OCI-LY7 (cell line): ENCODE measurements around the gene SLC25A33.

ENCODE experiments used
- EZH2phosphoT487 ChIP-seq: fragments of 200-600 bp; sonication (generic); IDR thresholded peaks from 2 replicates; pipeline ENCODE4 v1.6.1; 2018; ENCODE audit warnings: low read depth, borderline replicate concordance, mild to moderate bottlenecking, mixed run types, antibody characterized with exemption, low read length, moderate library complexity, mixed read lengths
- TF ChIP-seq, protein P1 (sequence below): fragments of 200-600 bp; sonication (generic); conservative IDR thresholded peaks from 2 replicates; pipeline ENCODE4 v1.5.1; 2014; ENCODE audit warnings: mild to moderate bottlenecking, antibody characterized with exemption, low read length, moderate library complexity, mixed read lengths

DNA sequence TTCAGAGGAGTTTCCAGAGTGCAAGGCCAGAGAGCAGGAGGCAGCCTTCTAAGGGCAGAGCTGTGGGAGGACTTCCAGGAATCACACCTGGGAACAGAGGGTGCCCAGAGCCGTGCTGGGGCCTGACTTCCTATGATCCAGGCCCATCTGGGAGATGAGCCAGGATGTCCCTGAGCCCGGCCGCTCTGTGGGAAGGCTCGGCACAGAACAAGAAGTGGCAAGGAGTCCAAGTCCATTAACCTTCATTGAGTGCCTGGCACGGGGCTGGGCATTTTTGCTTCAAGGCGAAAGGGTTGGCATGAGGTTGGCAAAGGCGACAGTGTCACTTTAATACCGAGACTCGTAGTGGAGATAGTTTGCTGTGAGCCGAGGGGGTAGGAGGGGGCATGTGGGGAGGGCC, 67.7 kb downstream of the SLC25A33 start:
- TF ChIP-seq, protein P1, sequence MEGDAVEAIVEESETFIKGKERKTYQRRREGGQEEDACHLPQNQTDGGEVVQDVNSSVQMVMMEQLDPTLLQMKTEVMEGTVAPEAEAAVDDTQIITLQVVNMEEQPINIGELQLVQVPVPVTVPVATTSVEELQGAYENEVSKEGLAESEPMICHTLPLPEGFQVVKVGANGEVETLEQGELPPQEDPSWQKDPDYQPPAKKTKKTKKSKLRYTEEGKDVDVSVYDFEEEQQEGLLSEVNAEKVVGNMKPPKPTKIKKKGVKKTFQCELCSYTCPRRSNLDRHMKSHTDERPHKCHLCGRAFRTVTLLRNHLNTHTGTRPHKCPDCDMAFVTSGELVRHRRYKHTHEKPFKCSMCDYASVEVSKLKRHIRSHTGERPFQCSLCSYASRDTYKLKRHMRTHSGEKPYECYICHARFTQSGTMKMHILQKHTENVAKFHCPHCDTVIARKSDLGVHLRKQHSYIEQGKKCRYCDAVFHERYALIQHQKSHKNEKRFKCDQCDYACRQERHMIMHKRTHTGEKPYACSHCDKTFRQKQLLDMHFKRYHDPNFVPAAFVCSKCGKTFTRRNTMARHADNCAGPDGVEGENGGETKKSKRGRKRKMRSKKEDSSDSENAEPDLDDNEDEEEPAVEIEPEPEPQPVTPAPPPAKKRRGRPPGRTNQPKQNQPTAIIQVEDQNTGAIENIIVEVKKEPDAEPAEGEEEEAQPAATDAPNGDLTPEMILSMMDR, result no peak
- no peak for TF ChIP-seq EZH2phosphoT487
